HG03135 (cell line): ENCODE results near the gene PMS2.
"Not testable (repeated sequence)": the region's sequence is repeated elsewhere in the genome, so short reads cannot be mapped to it uniquely, and the experiment has no call there.

Experiments used
- ATAC-seq: cut with Tn5 transposase; IDR thresholded peaks from one replicate; pipeline ENCODE4 v1.9.1; 2021; ENCODE audit warnings: mild to moderate bottlenecking, moderate library complexity; ENCODE audit not compliant: unreplicated experiment

The PMS2 gene, protein sequence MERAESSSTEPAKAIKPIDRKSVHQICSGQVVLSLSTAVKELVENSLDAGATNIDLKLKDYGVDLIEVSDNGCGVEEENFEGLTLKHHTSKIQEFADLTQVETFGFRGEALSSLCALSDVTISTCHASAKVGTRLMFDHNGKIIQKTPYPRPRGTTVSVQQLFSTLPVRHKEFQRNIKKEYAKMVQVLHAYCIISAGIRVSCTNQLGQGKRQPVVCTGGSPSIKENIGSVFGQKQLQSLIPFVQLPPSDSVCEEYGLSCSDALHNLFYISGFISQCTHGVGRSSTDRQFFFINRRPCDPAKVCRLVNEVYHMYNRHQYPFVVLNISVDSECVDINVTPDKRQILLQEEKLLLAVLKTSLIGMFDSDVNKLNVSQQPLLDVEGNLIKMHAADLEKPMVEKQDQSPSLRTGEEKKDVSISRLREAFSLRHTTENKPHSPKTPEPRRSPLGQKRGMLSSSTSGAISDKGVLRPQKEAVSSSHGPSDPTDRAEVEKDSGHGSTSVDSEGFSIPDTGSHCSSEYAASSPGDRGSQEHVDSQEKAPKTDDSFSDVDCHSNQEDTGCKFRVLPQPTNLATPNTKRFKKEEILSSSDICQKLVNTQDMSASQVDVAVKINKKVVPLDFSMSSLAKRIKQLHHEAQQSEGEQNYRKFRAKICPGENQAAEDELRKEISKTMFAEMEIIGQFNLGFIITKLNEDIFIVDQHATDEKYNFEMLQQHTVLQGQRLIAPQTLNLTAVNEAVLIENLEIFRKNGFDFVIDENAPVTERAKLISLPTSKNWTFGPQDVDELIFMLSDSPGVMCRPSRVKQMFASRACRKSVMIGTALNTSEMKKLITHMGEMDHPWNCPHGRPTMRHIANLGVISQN

DNA sequence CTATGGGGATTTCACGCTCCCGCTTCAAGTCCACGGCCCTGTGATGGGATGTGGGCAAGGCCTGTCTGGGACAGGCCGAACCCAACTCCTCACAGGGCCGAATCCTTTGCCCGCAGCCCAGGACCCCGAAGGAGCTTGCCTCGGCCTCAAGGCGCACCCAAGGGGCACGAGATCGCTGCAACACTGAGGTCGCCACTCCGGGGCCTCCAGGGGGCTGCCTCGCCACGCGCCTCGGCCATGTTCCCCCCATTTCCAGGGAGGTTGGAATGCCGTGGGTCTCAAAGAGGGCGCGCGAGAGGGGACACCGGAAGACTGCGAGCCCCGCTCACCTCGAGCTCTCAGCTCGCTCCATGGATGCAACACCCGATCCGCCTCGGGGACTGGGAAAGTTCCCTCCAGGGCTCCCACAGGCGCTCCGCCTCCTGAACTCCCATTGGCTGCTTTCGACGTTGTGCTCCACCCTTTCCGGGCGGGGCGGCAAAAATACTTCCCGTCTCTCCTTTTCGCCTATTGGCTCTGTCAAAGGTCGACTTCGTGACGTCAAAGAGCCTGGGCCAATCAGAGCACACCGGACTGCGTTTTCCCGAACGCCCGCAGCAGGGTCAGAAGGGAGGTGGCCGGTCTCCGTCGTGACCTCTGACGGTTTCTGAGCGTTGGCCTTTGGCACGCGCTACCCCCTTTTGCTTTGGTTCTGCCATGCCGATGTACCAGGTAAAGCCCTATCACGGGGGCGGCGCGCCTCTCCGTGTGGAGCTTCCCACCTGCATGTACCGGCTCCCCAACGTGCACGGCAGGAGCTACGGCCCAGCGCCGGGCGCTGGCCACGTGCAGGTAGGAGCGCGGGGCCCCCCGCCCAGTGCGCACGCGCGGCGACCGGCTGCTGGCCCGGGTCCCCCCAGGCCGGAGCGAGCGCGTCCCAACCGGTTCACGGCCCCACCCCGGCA, at the start of gene PMS2, which contains the start of gene AIMP2:
TSS of gene PMS2 (minus strand) at position 382 of the 944 bp plus-strand sequence. CDS start at position 352, 30 bp downstream.
TSS of gene AIMP2 (plus strand) at position 605 of the 944 bp plus-strand sequence. CDS start at position 697, 92 bp downstream.
- peak; percentile 92 for ATAC-seq

- no peak for ATAC-seq
These were observed 48.7 kb upstream of the PMS2 start for GRCh38 chr7:6057316-6058129.

DNA sequence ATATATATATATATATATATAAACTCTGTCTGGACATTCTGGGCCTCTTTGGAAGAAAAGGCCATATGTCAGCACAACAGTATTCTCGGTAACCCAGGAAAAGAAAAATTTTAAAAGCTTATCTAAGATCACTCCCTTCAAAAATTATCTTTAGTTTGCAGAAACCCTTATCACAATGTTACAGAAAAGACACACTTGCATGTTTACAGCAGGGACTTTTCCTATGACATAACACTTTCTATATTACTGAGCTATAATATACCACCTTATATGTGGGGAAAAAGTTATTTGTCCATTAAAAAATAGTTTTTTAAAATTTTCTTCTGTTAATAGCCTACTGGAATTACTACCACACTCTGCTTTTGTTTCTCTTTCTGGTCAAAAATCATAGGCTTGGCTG, 47.8 kb upstream of the PMS2 start:
- no peak for ATAC-seq

DNA sequence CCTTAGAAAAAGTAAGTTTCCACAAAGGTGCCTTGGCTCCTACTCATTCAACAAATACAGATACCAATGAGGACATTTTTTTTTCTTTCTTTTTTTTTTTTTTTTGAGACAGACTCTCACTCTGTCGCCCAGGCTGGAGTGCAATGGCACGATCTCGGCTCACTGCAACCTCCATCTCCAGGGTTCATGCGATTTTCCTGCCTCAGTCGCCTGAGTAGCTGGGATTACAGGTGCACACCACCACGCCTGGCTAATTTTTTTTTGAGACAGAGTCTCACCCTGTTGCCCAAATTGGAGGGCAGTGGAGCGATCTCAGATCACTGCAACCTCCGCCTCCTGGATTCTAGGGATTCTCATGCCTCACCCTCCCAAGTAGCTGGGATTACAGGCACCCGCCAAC, 42.3 kb upstream of the PMS2 start:
- not testable (repeated sequence) for ATAC-seq

DNA sequence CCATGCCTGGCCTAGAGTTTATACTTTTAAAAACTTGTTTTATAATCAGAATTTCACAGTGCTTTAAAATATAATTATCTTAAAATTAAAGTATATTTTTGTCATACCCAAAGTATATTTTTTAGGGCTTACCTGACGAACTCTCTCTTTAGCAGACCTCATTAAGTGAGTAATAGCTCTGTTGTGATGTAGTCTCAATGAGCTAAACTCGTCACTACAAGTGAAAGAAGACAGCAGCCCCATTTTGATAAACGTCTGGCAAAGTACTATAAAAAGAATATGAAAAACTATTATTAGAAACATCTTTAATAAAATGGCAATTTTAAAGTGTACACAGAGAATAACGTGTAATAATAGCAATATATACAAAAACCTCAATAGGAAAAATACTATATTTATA, 40.9 kb upstream of the PMS2 start:
- ATAC-seq = no peak

- ATAC-seq = no peak
These were observed 26.8 kb upstream of the PMS2 start for GRCh38 chr7:6035686-6036085.

- no peak for ATAC-seq
These were observed 26.3 kb upstream of the PMS2 start for GRCh38 chr7:6035165-6035564.

GRCh38 chr7:6032641-6033040, 23.8 kb upstream of the PMS2 start:
- ATAC-seq = no peak

- no peak for ATAC-seq
These were observed 23.3 kb upstream of the PMS2 start for GRCh38 chr7:6032167-6032566.

- ATAC-seq = no peak
These were observed 22.7 kb upstream of the PMS2 start for GRCh38 chr7:6031567-6031966.

DNA sequence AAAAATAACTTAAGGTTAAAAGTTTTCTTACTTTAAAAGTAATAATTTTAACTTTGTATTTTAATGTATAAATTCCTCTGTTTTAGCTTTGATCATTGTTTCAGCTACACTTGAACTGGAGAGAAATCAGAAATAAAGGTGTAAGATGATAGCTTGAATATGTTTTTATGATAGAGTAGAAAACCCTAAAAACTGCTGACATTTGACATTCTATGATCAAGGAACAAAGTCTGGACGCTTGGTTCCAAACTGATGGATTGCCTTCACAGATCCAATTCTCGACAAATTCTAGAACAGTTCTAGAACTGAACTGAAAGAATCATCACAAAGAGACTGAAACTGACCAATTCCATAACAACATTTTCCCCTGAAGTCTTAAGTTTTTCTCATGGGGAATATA, 22.1 kb upstream of the PMS2 start, which contains the start of gene ANKRD61:
TSS of gene ANKRD61 (plus strand) at position 389 of the 400 bp plus-strand sequence. CDS start at position 389, 0 bp downstream.
- ATAC-seq = no peak

DNA sequence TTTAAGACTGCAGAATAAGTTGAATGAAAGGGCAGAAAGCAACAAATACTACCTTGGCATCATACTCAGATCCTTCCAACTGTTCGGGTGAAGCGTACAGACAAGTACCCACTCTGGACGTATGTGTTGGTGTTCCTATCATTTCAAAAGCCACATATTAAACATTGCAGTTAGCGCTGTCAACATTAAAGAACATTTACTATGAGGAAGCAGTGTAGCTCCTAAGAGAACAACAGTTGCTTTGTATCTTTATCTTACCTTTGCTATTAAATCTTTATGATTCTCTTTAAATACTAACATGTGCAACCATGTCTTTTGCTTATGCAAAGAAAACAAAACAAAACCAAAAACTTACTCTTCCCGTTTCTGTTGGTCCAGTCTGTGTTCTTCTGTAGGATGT, 19.7 kb upstream of the PMS2 start:
- no peak for ATAC-seq

DNA sequence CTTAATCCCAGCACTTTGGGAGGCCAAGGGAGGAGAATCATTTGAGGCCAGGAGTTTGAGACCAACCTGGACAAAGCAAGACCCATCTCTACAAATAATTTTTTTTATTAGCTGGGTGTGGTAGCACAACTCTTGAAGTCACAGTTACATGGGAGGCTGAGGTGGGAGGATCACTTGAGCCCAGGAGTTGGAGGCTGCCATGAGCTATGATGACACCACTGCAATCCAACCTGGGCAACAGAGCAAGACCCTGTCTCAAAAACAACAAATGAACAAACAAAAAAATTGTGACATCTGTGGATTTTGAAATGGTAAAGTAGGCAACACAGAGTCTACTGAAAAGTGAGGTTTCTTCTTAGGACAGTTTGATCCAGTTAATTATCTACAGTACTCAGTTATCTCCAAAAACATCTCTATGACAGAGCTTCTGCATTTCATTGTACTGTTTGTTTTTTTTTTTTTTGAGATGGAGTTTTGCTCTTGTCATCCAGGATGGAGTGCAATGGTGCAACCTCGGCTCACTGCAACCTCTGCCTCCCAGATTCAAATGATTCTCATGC, 19.0 kb upstream of the PMS2 start:
- ATAC-seq = no peak

GRCh38 chr7:6026820-6027311, 18.0 kb upstream of the PMS2 start:
- no peak for ATAC-seq

DNA sequence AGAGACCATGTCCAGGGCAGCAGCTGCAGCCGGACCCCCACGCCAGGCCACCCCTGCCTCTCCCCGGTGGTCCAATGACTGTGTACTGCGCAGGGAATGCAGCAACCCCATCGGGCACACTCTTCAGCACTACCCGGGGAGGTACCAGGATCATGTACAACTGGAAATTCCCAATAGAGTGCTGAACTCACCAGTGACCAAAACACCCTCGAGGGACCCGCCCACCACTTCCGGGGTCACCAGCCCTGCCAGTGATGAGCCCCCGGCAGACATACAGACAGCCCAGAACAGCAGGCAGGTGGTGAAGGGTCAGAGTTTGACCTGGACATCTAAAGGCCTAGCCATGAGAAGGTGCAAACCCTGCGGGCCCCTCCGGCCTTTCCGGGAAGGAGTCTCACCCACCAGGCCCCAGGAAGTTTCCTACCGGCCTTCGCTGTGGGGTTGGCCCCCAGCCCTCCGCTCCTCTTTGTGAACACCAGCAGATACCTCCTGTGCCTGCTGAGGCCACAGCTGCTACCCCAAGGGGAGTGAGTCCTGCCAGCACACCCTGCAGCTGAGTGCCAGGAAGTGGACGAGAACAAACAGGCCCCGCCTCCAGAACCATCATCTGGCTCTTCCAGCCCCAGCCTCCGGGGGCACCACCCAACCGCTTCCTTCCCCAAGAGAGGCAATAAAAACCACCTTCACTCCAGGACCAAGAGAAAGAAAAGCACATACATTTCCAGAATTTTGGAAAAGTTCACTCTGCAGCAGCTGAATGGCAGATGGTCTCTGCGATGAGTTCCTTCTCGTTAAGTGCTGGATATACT, 17.4 kb upstream of the PMS2 start:
- peak; percentile 83 for ATAC-seq

DNA sequence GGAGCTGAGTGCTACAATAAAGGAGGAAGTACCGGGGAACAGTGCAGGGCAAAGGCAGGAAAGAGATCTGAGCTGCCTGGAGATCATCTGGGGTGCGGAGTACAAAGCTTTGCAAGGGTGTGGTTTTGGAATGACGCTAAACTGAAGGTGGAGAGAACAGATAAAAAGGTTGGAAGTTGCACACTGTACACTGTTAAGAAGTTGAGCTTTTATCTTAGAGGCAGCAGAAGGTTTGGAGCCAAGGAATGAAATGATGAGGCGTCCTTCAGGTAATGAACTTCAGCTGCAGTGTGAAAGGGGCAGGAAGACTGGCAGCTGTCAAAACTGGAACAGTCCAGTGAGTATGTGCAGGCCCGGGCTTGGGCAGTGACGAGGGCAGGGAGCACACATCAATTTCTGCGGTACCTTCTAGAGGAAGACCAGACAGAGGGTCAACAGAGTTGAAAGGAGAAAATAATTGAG, 15.2 kb upstream of the PMS2 start:
- no peak for ATAC-seq

- ATAC-seq = no peak
These were observed 13.9 kb upstream of the PMS2 start for GRCh38 chr7:6022707-6023106.
